Suprapubic skin (tissue), 4 donors: ENCODE results near the gene CCR9. TPM values are rescaled to one million over a fixed set of nuclear protein-coding genes. Genes with fewer than 3 reads are reported as not detected.

ENCODE experiments used
- DNase-seq, 2 donors: peaks; one replicate each; pipeline ENCODE4 v3.0.0-alpha.2; 2019; ENCODE audit warnings: low spot score in 2 of 2
- H3K27ac ChIP-seq: fragments of 200-600 bp; sonication (generic); one replicate; pipeline ENCODE4 v1.5.1; 2019
- H3K27me3 ChIP-seq: fragments of 200-600 bp; sonication (generic); one replicate; pipeline ENCODE4 v1.5.1; 2019
- H3K36me3 ChIP-seq: fragments of 200-600 bp; sonication (generic); one replicate; pipeline ENCODE4 v1.5.1; 2019
- H3K4me1 ChIP-seq: fragments of 200-600 bp; sonication (generic); one replicate; pipeline ENCODE4 v1.5.1; 2019
- H3K4me3 ChIP-seq: fragments of 200-600 bp; sonication (generic); one replicate; pipeline ENCODE4 v1.5.1; 2019; ENCODE audit warnings: mild to moderate bottlenecking
- H3K9me3 ChIP-seq: fragments of 200-600 bp; sonication (generic); one replicate; pipeline ENCODE4 v1.5.1; 2019
- EP300 ChIP-seq: sonication (generic); formaldehyde crosslinking; IDR thresholded peaks from one replicate; pipeline ENCODE4 v1.6.1; 2017; ENCODE audit warnings: antibody characterized with exemption
- POLR2A ChIP-seq, 2 donors: fragments of 450-650 bp; IDR thresholded peaks; one replicate each; pipeline ENCODE4 v1.6.1; 2017; ENCODE audit warnings: antibody characterized with exemption in 2 of 2, mild to moderate bottlenecking in 2 of 2, moderate library complexity in 2 of 2
- POLR2AphosphoS5 ChIP-seq, 3 donors: sonication (generic); formaldehyde crosslinking; IDR thresholded peaks; one replicate each; pipeline ENCODE4 v1.6.1; 2017; ENCODE audit warnings: antibody characterized with exemption in 3 of 3
- WGBS: methylation state at CpG from one replicate; pipeline ENCODE4 v1.1.5; 2018; 5-methylcytosine and 5-hydroxymethylcytosine counted together
- total RNA-seq, 4 donors: library from RNA; depleted of rRNA; stranded (reverse); fragments of >200 nt; gene quantifications; one replicate each; pipeline ENCODE4 v1.1.0, GENCODE V29; 2016
- TF ChIP-seq, protein P1 (sequence below), 2 donors: fragments of 200-600 bp in 1 of 2; fragments of 450-650 bp in 1 of 2; sonication (generic) in 1 of 2; IDR thresholded peaks; one replicate each; pipeline ENCODE4 v1.5.1; 2016 to 2019; ENCODE audit warnings: antibody characterized with exemption in 2 of 2, mild to moderate bottlenecking in 1 of 2, moderate library complexity in 1 of 2

Gene CCR9
- total RNA-seq, 4 donors from 2014 or later = not detected

GRCh38 chr3:45940781-45941365, 54.5 kb downstream of the CCR9 start:
- Histone ChIP-seq H3K36me3 (peaks cover 36% of the 10 kb centered on the region), H3K4me1 (peaks cover 5% of the 10 kb centered on the region), H3K4me3 (no peak overlapping the region), H3K27me3 (no peaks in the 10 kb centered on the region), H3K27ac (no peak overlapping the region), H3K9me3 (no peaks in the 10 kb centered on the region)
- no peak for DNase-seq
- WGBS = 86% methylated on average over 6 of the region's 6 CpGs
- TF ChIP-seq POLR2AphosphoS5 (IDR thresholded peaks at IDR 0.05) (no peak), POLR2A (IDR thresholded peaks at IDR 0.05) (no peak), EP300 (no peak)
- TF ChIP-seq, protein P1, sequence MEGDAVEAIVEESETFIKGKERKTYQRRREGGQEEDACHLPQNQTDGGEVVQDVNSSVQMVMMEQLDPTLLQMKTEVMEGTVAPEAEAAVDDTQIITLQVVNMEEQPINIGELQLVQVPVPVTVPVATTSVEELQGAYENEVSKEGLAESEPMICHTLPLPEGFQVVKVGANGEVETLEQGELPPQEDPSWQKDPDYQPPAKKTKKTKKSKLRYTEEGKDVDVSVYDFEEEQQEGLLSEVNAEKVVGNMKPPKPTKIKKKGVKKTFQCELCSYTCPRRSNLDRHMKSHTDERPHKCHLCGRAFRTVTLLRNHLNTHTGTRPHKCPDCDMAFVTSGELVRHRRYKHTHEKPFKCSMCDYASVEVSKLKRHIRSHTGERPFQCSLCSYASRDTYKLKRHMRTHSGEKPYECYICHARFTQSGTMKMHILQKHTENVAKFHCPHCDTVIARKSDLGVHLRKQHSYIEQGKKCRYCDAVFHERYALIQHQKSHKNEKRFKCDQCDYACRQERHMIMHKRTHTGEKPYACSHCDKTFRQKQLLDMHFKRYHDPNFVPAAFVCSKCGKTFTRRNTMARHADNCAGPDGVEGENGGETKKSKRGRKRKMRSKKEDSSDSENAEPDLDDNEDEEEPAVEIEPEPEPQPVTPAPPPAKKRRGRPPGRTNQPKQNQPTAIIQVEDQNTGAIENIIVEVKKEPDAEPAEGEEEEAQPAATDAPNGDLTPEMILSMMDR (IDR thresholded peaks at IDR 0.05) = no peak

GRCh38 chr3:45942051-45942825, 55.9 kb downstream of the CCR9 start:
- no peak for DNase-seq
- TF ChIP-seq POLR2A (IDR thresholded peaks at IDR 0.05) (no peak), EP300 (no peak), POLR2AphosphoS5 (IDR thresholded peaks at IDR 0.05) (no peak)
- TF ChIP-seq, protein P1 (IDR thresholded peaks at IDR 0.05) = no peak
- H3K4me3 ChIP-seq = no peak overlapping the region
- no peaks in the 10 kb centered on the region for H3K9me3 ChIP-seq
- peaks cover 33% of the 10 kb centered on the region for H3K36me3 ChIP-seq
- H3K4me1 ChIP-seq = peaks cover 5% of the 10 kb centered on the region
- H3K27me3 ChIP-seq = no peaks in the 10 kb centered on the region
- 100% methylated on average over 1 of the region's 6 CpGs for WGBS
- no peak overlapping the region for H3K27ac ChIP-seq

GRCh38 chr3:45943207-45943846, 57.0 kb downstream of the CCR9 start, which contains the start of gene CXCR6:
CXCR6 (plus strand) TSS chr3:45943464; CDS start chr3:45946482, 3,018 bp downstream.
- TF ChIP-seq POLR2AphosphoS5 (IDR thresholded peaks at IDR 0.05) = no peak
- TF ChIP-seq POLR2A (IDR thresholded peaks at IDR 0.05) = no peak
- TF ChIP-seq EP300 = no peak
- TF ChIP-seq, protein P1 (IDR thresholded peaks at IDR 0.05) = no peak

GRCh38 chr3:45944830-45945620, 58.7 kb downstream of the CCR9 start:
- DNase-seq = no peak
- Histone ChIP-seq H3K4me1 (no peaks in the 10 kb centered on the region), H3K36me3 (peaks cover 55% of the 10 kb centered on the region), H3K9me3 (no peaks in the 10 kb centered on the region), H3K27ac (no peak overlapping the region), H3K4me3 (no peak overlapping the region), H3K27me3 (no peaks in the 10 kb centered on the region)
- 77% methylated on average over 3 of the region's 5 CpGs for WGBS
- TF ChIP-seq POLR2AphosphoS5 (IDR thresholded peaks at IDR 0.05) (no peak), EP300 (no peak)
- TF ChIP-seq, protein P1 (IDR thresholded peaks at IDR 0.05) = no peak

More at GRCh38 chr3:45943207-45943846, 57.0 kb downstream of the CCR9 start, which contains the start of gene CXCR6:
- H3K27ac ChIP-seq = no peak within 1 kb of the TSS
- peaks cover 38% of the 10 kb centered on the region for H3K36me3 ChIP-seq
- 85% methylated on average over 8 of the region's 8 CpGs for whole genome bisulfite sequencing
- H3K4me1 ChIP-seq = peaks cover 5% of the 10 kb centered on the region
- H3K27me3 ChIP-seq = no peaks in the 10 kb centered on the region
- H3K9me3 ChIP-seq = no peaks in the 10 kb centered on the region
- no peak for DNase-seq
- no peak within 1 kb of the TSS for H3K4me3 ChIP-seq
